Mucosa of descending colon (tissue), 3 donors: Measurements from ENCODE around the gene VWA3A. TPM values are rescaled to one million over a fixed set of nuclear protein-coding genes. Genes with fewer than 3 reads are reported as not detected.

Experiments
- ATAC-seq: fragments of 200-7000 bp; cut with Tn5 transposase; one replicate; pipeline ENCODE4 v1.9.1; 2020; ENCODE audit warnings: mild to moderate bottlenecking, moderate library complexity
- DNase-seq, 3 donors: peaks; one replicate each; pipeline ENCODE4 v3.0.0-alpha.2; 2020
- H3K36me3 ChIP-seq: fragments of 200-600 bp; one replicate; pipeline ENCODE4 v1.8.0; 2021; ENCODE audit warnings: low read depth, mild to moderate bottlenecking
- H3K4me1 ChIP-seq: fragments of 200-600 bp; one replicate; pipeline ENCODE4 v1.8.0; 2021; ENCODE audit warnings: low read depth, mild to moderate bottlenecking
- H3K4me3 ChIP-seq: fragments of 200-600 bp; one replicate; pipeline ENCODE4 v1.8.0; 2021; ENCODE audit warnings: mild to moderate bottlenecking
- H3K9me3 ChIP-seq: fragments of 200-600 bp; one replicate; pipeline ENCODE4 v1.8.0; 2021; ENCODE audit warnings: mild to moderate bottlenecking
- intact Hi-C, 2 donors: fragments of 100-400 bp; cut with DNase I in 1 of 2; cut with micrococcal nuclease in 1 of 2; formaldehyde crosslinking; loops; one replicate each; pipeline versions ENCODE4 v1.11.0 to v1.11.1; 2022; cut with DNase I, micrococcal nuclease
- total RNA-seq, 3 donors: library from RNA; stranded (reverse); fragmentation: NEBNext Ultra II Directional in 2 of 3; extraction: Animal tissue kit (Norgen Biotek cat#: 25700) in 2 of 3; gene quantifications; one replicate each; pipeline versions ENCODE4 v1.2.1 to v1.2.4, GENCODE V29; 2021 to 2023
- TF ChIP-seq, protein P1 (sequence below): fragments of 200-600 bp; IDR thresholded peaks from one replicate; pipeline ENCODE4 v1.8.0; 2022; ENCODE audit warnings: antibody characterized with exemption, mild to moderate bottlenecking
- donor health status: DM: no; HTN: no; CAD: no; lungs with moderate emphysema.
- donor health status: DM: no; HTN: no; CAD: no.
- donor health status: DM: no; HTN: yes; CAD: no.

The VWA3A gene
- total RNA-seq, 3 donors from 2014 or later = 0.44 to 0.46 TPM; not detected in 1

- TF ChIP-seq, protein P1, sequence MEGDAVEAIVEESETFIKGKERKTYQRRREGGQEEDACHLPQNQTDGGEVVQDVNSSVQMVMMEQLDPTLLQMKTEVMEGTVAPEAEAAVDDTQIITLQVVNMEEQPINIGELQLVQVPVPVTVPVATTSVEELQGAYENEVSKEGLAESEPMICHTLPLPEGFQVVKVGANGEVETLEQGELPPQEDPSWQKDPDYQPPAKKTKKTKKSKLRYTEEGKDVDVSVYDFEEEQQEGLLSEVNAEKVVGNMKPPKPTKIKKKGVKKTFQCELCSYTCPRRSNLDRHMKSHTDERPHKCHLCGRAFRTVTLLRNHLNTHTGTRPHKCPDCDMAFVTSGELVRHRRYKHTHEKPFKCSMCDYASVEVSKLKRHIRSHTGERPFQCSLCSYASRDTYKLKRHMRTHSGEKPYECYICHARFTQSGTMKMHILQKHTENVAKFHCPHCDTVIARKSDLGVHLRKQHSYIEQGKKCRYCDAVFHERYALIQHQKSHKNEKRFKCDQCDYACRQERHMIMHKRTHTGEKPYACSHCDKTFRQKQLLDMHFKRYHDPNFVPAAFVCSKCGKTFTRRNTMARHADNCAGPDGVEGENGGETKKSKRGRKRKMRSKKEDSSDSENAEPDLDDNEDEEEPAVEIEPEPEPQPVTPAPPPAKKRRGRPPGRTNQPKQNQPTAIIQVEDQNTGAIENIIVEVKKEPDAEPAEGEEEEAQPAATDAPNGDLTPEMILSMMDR = no peak
- intact Hi-C loops = no loop called here
Observed at GRCh38 chr16:22132801-22133200, 40.5 kb downstream of the VWA3A start.

DNA sequence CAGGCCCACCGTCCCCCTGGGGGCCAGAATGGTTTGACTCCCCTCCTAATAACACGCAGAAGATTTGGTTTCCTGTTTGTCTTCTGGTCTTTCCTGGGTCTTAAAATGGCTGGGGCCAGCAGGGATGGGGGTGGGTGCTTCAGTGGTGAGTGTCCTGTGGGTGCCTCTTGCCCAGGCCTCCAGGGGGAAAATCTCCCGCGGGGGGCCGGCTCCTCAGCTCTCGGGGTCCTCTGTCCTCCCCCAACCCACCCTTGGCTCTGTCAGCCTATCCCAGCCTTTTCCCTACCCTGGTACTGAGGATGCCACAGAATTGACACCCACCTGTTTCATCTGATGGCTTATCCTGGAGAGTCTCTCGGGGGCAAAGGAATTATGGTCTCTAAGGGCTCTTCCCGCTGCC, 46.1 kb downstream of the VWA3A start:
- DNase-seq (no peak), ATAC-seq (no peak)
- intact Hi-C loops = no loop called here
- TF ChIP-seq, protein P1 = no peak
- Histone ChIP-seq H3K9me3 (no peaks in the 10 kb centered on the region), H3K36me3 (no peaks in the 10 kb centered on the region), H3K4me3 (no peak overlapping the region), H3K4me1 (no peaks in the 10 kb centered on the region)

More at GRCh38 chr16:22132801-22133200, 40.5 kb downstream of the VWA3A start:
- ATAC-seq = no peak
- Histone ChIP-seq H3K9me3 (no peaks in the 10 kb centered on the region), H3K4me1 (no peaks in the 10 kb centered on the region), H3K36me3 (no peaks in the 10 kb centered on the region), H3K4me3 (no peak overlapping the region)
- no peak for DNase-seq

DNA sequence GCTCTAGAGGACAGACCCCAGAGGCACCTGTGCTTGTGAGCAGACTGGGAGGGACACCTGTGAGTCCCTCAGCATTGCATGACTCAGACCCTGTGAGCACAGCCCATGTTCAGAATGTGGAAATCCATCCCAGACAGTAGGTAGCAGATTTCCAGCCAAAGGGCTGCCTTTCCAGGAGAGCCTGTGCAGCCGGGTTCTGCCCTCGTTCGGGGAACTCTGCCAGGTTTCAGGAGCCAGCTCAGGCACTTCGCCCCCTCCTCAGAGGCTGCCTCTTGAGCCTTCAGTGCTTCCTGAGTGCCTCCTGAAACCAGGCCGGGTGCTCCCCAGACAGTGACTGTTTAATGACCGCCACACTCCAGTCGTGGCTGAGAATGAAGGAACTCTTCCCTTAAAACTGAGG, 46.7 kb downstream of the VWA3A start:
- Histone ChIP-seq H3K4me1 (no peaks in the 10 kb centered on the region), H3K36me3 (no peaks in the 10 kb centered on the region), H3K4me3 (no peak overlapping the region), H3K9me3 (no peaks in the 10 kb centered on the region)
- DNase-seq = no peak
- intact Hi-C loops = no loop called here
- no peak for ATAC-seq
- TF ChIP-seq, protein P1 = no peak

DNA sequence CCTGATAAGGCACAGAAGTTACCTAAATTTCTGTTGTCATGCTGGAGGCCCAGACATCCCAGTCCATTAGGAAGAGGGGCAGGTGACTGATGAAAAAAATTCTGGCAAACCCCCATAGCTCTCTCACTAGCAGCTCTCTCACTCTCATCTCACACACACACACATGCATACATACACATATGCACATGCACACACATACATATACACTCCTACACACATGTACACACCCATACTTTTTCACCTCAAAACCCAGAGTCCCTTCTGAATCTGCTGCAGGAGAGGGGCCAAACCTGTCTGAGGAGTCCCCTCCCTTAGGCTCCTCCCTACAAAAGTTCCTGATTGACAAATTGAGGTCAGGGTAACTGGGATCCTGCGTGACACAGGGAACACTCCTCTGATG, 47.4 kb downstream of the VWA3A start:
- DNase-seq (no peak), ATAC-seq (no peak)
- H3K4me1 ChIP-seq = no peaks in the 10 kb centered on the region
- intact Hi-C loops = no loop called here
- TF ChIP-seq, protein P1 = no peak
- no peaks in the 10 kb centered on the region for H3K36me3 ChIP-seq
- no peak overlapping the region for H3K4me3 ChIP-seq
- H3K9me3 ChIP-seq = no peaks in the 10 kb centered on the region

- no peaks in the 10 kb centered on the region for H3K9me3 ChIP-seq
Observed at GRCh38 chr16:22141767-22142166, 49.4 kb downstream of the VWA3A start.

More at GRCh38 chr16:22141767-22142166, 49.4 kb downstream of the VWA3A start:
- DNase-seq (peak in 1 of 3 donors; percentile 2), ATAC-seq (no peak)
- TF ChIP-seq, protein P1 = no peak
- Histone ChIP-seq H3K4me3 (no peak overlapping the region), H3K36me3 (no peaks in the 10 kb centered on the region), H3K4me1 (no peaks in the 10 kb centered on the region)
- intact Hi-C loops = no loop called here
